Activated CD8-positive, alpha-beta memory T cell treated with anti-CD3 and anti-CD28 coated beads for 1 hour (primary cell): ENCODE results near the gene BRI3.

Source experiments
- DNase-seq, 2 donors: peaks; one replicate each; pipeline ENCODE4 v3.0.0-alpha.2; 2020; ENCODE audit warnings: low read depth in 1 of 2; ENCODE audit errors: extremely low read depth in 1 of 2

Gene BRI3

GRCh38 chr7:98335411-98335977 lies 54.0 kb downstream of the BRI3 start:
- no peak for DNase-seq

- DNase-seq: no peak
Observed at GRCh38 chr7:98338441-98338840, 57.0 kb downstream of the BRI3 start.

- no peak for DNase-seq
Observed at GRCh38 chr7:98339043-98339442, 57.6 kb downstream of the BRI3 start.

- no peak for DNase-seq
Observed at GRCh38 chr7:98341106-98341505, 59.6 kb downstream of the BRI3 start.
